ENCODE data around the gene P2RY4.
"Not testable (repeated sequence)": the region's sequence is repeated elsewhere in the genome, so short reads cannot be mapped to it uniquely, and the experiment has no call there.

P2RY4 gene

DNA sequence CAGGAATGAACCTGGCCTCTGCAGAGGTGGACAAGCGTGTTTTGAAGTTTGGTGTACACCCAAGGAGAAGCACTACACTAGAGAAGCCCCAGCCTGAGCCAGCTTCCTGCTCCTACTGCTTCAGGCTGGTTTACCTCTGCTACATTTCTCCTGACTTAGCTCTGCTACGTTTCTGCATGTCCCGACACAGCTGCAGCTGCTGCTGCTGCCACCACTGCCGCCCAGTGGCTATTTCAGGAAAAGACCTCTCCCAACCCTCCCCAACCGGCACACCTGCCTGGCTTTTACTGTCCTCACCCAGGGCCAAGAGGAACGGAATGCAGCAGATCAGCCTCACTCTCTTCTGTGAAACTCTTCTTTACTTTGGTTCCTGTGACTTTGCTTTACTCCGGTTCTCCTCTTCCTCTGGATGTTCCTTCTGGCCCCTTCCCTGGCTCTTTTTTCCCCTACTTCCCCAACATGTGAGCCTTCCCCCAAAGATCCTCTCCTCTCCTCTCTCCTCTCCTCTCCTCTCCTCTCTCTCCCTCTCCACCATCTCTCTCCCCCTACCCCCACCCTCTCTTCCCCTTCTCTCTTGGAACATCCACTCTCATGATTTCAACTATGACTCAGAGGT lies 3.1 kb upstream of the P2RY4 start:
- Mint-ChIP-seq H3K36me3 (ENCODE audit: insufficient read depth) (no peaks in the 10 kb centered on the region), H3K9me3 (no peaks in the 10 kb centered on the region), H3K4me3 (no peak overlapping the region), H3K4me1 (peaks cover 2% of the 10 kb centered on the region), H3K27ac (ENCODE audit: low read depth) (no peak overlapping the region), H3K27me3 (no peaks in the 10 kb centered on the region)
- ATAC-seq (replicated peaks; ENCODE audit: extremely low read depth, poor library complexity, severe bottlenecking) (no peak), DNase-seq (ENCODE audit: low spot score in 2 of 2) (no peak)

DNA sequence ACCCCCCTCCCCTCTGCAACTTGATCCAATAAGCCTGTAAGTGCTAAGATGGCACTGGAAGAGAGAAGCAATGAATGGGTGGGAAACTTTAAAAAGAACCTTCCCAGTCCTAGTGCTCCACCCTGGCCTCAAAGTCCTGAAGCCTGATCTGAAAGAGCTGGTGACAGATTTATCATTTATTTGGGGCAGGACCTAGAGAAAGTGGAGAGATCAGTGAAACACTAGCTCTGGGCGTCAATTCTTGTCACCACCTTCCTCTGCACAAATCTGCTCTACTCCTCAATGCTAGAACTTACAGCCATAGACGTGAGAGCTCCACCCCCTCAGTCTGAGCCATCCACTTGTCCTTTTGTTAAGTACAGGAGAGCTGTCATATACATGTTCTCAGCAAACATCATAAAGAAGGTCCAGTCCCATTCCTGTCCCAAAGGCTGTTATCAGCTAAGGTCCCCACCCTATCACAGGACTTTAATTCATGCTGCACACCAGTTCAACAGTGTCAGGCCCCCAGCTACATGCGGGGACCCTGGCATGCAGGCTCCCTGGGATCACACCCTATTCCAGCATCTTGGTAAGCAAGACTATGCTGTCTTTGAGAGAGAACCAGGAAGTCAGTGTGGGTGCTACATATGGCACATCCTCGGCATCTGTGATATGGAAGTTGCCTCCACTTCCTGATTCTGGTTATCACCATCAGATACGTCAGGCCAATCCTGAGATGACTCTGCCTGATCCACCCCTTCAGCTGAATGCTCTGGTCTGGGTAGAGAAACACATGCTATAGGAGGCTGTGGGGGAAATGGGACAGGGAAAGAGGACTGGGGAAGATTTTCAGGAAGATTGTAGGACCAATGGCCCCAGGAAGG lies 2.3 kb downstream of the P2RY4 start:
- DNase-seq (ENCODE audit: low spot score in 2 of 2) (no peak), ATAC-seq (replicated peaks; ENCODE audit: extremely low read depth, poor library complexity, severe bottlenecking) (no peak)
- peaks cover 5% of the 10 kb centered on the region for H3K4me1 Mint-ChIP-seq
- H3K27ac Mint-ChIP-seq (ENCODE audit: low read depth), result no peak overlapping the region
- H3K9me3 Mint-ChIP-seq, result no peaks in the 10 kb centered on the region
- no peaks in the 10 kb centered on the region for H3K27me3 Mint-ChIP-seq
- no peak overlapping the region for H3K4me3 Mint-ChIP-seq
- H3K36me3 Mint-ChIP-seq (ENCODE audit: insufficient read depth), result no peaks in the 10 kb centered on the region

DNA sequence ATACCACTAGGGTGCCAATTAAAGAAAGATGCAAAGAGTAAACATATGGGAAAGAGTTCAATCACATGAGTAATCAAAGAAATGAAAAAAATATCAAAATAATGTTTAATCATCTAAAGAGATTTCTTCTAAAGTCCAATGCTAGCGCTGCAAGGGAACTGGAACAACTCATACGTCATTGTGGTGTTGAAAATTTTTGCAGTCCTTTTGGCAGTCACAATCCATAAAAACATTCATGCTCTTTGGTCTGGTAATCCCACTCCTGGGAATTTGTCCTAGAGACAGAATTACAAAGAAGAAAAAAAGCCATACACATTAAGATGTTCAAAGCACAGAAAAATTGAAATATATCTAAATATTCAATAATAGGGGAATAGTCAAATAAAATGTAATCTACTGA lies 4.6 kb downstream of the P2RY4 start:
- peaks cover 5% of the 10 kb centered on the region for H3K4me1 Mint-ChIP-seq
- no peaks in the 10 kb centered on the region for H3K27me3 Mint-ChIP-seq
- DNase-seq (ENCODE audit: low spot score in 2 of 2), result no peak
- no peak for ATAC-seq (replicated peaks; ENCODE audit: extremely low read depth, poor library complexity, severe bottlenecking)
- H3K4me3 Mint-ChIP-seq, result no peak overlapping the region
- no peak overlapping the region for H3K27ac Mint-ChIP-seq (ENCODE audit: low read depth)
- no peaks in the 10 kb centered on the region for H3K9me3 Mint-ChIP-seq
- H3K36me3 Mint-ChIP-seq (ENCODE audit: insufficient read depth), result no peaks in the 10 kb centered on the region

DNA sequence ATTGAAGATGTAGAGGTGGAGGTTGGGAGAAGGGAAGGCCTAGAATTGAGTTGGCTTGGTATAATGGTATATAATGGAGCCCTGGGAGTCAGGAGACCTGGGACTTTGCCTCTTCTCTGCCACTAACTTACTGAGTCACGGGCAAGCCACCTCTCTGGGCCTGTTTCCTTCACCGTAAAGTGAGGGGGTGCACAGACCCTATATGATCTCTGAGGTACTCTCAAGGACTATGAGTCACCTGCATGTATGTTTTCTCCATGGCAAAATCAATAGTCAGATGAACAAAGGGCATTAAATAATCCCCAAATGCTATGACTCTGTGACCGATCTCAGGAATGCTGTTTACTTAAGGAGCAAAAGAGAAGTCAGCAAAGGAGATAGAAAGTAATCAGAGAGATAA lies 5.1 kb downstream of the P2RY4 start:
- no peak for ATAC-seq (replicated peaks; ENCODE audit: extremely low read depth, poor library complexity, severe bottlenecking)

DNA sequence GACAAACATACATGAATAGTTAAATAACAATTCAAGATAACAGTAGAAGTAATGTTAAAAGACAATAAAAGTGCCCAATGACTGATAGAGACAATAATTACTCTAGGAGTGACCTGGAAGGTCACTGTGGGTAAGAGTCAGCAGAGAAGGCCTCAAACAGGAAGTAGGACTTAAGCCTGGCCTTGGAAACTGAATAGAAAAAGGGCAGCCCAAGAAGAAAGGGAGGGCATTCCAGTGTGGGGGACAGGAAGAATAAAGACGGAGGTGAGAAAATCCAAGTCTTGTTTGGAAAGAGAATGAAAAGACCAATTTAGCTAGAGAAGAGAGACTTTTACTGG lies 6.0 kb downstream of the P2RY4 start:
- no peak overlapping the region for H3K27ac Mint-ChIP-seq (ENCODE audit: low read depth)
- no peak for ATAC-seq (replicated peaks; ENCODE audit: extremely low read depth, poor library complexity, severe bottlenecking)
- no peaks in the 10 kb centered on the region for H3K9me3 Mint-ChIP-seq
- H3K36me3 Mint-ChIP-seq (ENCODE audit: insufficient read depth), result no peaks in the 10 kb centered on the region
- no peaks in the 10 kb centered on the region for H3K27me3 Mint-ChIP-seq
- DNase-seq (ENCODE audit: low spot score in 2 of 2), result no peak
- peaks cover 5% of the 10 kb centered on the region for H3K4me1 Mint-ChIP-seq
- no peak overlapping the region for H3K4me3 Mint-ChIP-seq

More for the DNA sequence above, 5.1 kb downstream of the P2RY4 start:
- Mint-ChIP-seq H3K4me1 (peaks cover 5% of the 10 kb centered on the region), H3K27ac (ENCODE audit: low read depth) (no peak overlapping the region), H3K4me3 (no peak overlapping the region), H3K9me3 (no peaks in the 10 kb centered on the region), H3K36me3 (ENCODE audit: insufficient read depth) (no peaks in the 10 kb centered on the region), H3K27me3 (no peaks in the 10 kb centered on the region)
- no peak for DNase-seq (ENCODE audit: low spot score in 2 of 2)

DNA sequence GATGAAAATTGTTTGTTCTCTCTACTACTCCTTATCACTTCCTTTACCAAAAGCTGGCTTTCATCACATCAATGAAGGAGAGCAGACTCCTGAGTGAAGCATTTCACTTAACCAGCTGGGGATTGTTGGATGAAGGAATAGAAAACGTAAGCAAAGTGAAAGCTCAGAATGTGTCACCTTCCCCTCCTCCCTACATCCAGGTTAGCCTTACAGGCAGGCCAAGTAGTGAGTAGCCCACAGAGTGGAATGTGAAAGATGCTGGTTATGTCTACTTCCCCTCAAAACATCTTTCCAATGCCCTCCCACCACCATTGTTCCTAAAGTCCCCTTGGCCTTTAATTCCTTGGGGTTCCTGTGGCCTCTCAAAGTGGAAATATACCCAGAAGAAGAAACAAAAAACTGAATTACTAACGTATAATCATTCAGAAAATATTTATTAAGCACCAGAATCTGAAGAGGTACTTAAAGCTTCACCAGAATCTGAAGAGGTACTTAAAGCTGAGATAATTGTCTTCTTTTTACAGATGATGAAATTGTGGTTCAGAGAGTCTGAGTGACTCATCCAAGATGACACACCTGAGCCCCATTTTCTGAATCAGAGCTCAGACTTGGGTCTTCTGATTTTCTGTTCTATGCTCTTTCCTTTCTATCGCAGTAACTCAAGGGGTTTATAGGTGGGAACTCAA lies 6.5 kb downstream of the P2RY4 start:
- Mint-ChIP-seq H3K4me3 (no peak overlapping the region), H3K27ac (ENCODE audit: low read depth) (no peak overlapping the region), H3K4me1 (peaks cover 5% of the 10 kb centered on the region), H3K9me3 (no peaks in the 10 kb centered on the region), H3K27me3 (no peaks in the 10 kb centered on the region), H3K36me3 (ENCODE audit: insufficient read depth) (no peaks in the 10 kb centered on the region)
- no peak for DNase-seq (ENCODE audit: low spot score in 2 of 2)
- ATAC-seq (replicated peaks; ENCODE audit: extremely low read depth, poor library complexity, severe bottlenecking), result no peak

DNA sequence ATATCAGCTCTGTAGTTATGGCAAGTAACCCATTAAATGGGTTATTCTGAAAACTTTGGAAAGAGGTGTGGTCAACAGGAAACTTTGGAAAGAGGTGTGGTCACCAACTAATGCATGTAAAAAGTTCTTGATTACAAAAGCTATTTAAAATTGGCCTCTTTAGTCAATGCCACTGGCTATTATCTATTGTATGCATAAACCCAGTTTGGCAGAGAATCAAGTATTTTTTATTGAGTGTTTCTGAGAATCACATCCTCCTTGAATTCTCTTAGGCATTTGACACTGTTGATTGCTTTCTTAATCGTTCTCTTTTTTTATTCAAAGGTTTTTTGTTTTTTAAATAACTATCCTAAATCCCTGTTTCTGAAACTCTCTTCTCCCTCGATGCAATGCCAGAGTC lies 7.5 kb downstream of the P2RY4 start:
- DNase-seq (ENCODE audit: low spot score in 2 of 2), result no peak
- Mint-ChIP-seq H3K4me3 (no peak overlapping the region), H3K9me3 (no peaks in the 10 kb centered on the region), H3K36me3 (ENCODE audit: insufficient read depth) (no peaks in the 10 kb centered on the region), H3K27me3 (no peaks in the 10 kb centered on the region), H3K4me1 (no peaks in the 10 kb centered on the region), H3K27ac (ENCODE audit: low read depth) (no peak overlapping the region)
- ATAC-seq (replicated peaks; ENCODE audit: extremely low read depth, poor library complexity, severe bottlenecking), result no peak

DNA sequence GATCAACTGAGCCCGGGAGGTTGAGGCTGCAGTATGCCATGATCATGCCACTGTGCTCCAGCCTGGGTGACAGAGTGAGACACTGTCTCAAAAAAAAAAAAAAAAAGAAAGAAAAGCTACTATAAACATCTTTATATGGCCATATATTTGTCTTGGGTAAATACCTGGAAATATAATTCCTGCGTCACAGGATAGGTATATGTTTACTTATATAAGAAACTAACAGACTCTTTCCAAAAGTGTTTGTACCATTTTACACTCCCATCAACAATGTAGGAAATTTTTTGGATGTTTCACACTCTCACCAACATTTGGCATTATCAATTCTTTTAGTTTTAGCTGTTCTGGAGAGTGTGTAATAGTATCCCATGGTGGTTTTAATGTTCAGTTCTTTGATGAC lies 12.8 kb downstream of the P2RY4 start:
- DNase-seq (ENCODE audit: low spot score in 2 of 2), result no peak
- Mint-ChIP-seq H3K27me3 (no peaks in the 10 kb centered on the region), H3K9me3 (no peaks in the 10 kb centered on the region), H3K4me3 (no peak overlapping the region), H3K36me3 (ENCODE audit: insufficient read depth) (no peaks in the 10 kb centered on the region), H3K27ac (ENCODE audit: low read depth) (no peak overlapping the region), H3K4me1 (no peaks in the 10 kb centered on the region)
- no peak for ATAC-seq (replicated peaks; ENCODE audit: extremely low read depth, poor library complexity, severe bottlenecking)

DNA sequence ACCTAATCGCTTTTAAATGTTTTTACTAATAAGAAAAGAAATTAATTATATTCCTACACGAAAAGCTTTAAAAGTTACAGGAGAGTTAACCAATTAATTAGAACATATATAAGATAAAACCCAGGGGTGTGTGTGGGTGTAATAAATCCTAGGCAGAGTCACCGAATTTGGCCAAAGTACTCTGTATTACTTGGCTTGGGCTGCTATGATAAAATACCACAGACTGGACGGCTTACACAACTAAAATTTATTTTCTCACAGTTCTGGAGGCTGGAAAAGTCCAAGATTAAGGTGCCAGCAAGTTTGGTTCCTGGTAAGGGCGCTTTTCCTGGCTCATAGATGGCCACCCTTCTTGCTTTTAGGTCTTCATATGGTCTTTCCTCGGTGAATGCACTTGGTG lies 15.1 kb downstream of the P2RY4 start:
- Mint-ChIP-seq H3K36me3 (ENCODE audit: insufficient read depth) (no peaks in the 10 kb centered on the region), H3K27me3 (peaks cover 7% of the 10 kb centered on the region), H3K4me3 (no peak overlapping the region), H3K4me1 (no peaks in the 10 kb centered on the region), H3K9me3 (no peaks in the 10 kb centered on the region), H3K27ac (ENCODE audit: low read depth) (no peak overlapping the region)
- ATAC-seq (replicated peaks; ENCODE audit: extremely low read depth, poor library complexity, severe bottlenecking) (no peak), DNase-seq (ENCODE audit: low spot score in 2 of 2) (no peak)

DNA sequence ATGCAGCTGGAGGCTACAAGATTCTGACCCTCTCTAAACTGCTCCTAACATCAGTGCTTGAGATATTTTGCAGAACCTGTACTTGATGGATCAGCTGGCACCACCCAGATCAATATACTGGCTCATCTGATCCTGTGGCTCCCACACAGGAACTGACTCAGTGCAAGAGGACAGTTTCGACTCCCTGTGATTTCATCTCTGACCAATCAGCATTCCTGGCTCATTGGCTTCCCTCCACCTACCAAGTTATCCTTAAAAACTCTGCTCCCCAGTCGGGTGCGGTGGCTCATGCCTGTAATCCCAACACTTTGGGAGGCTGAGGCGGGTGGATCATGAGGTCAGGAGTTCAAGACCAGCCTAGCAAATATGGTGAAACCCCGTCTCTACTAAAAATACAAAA lies 16.4 kb downstream of the P2RY4 start:
- not testable (repeated sequence) for H3K27me3 Mint-ChIP-seq; H3K9me3 Mint-ChIP-seq; H3K4me1 Mint-ChIP-seq; ATAC-seq (replicated peaks; ENCODE audit: extremely low read depth, poor library complexity, severe bottlenecking); H3K27ac Mint-ChIP-seq (ENCODE audit: low read depth); H3K36me3 Mint-ChIP-seq (ENCODE audit: insufficient read depth); DNase-seq (ENCODE audit: low spot score in 2 of 2); H3K4me3 Mint-ChIP-seq

DNA sequence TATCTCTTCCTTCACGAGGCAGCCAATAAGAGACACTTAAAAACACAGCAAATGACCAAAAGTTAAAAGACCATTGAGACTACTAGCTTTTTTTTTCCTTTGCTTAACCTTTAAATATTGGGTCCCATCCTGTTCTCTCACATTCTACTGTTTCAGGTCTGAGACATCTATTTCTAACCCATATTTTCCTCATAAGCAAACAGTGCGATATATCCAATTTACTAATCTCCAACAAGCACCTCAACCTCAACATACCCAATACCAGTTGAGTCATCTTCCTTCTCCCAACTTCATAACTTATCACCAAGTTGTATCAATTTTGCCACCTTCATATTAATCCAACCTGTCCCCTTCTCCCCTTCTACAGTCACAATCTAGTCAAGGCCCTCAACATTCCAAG lies 18.5 kb downstream of the P2RY4 start:
- DNase-seq (ENCODE audit: low spot score in 2 of 2) (no peak), ATAC-seq (replicated peaks; ENCODE audit: extremely low read depth, poor library complexity, severe bottlenecking) (no peak)
- Mint-ChIP-seq H3K4me3 (no peak overlapping the region), H3K27me3 (peaks cover 7% of the 10 kb centered on the region), H3K27ac (ENCODE audit: low read depth) (no peak overlapping the region), H3K36me3 (ENCODE audit: insufficient read depth) (no peaks in the 10 kb centered on the region), H3K4me1 (no peaks in the 10 kb centered on the region), H3K9me3 (no peaks in the 10 kb centered on the region)

DNA sequence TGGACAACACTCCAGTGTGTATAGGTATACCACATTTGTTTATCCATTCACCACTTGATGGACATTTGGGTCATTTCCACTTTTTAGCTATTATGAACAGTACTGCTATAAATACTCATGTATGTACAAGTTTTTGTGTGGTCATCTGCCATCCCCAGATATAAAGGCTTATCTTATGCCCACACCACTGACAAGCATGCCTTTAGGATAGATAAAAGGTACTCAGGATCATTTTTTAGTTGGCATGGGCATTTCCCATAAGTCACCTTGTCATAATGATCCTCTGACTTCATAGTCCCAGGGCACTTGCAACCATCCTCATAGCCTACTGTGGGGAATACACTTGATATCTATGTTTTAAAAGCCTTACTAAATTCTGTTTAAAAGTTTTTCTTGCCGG lies 19.3 kb downstream of the P2RY4 start:
- Mint-ChIP-seq H3K27me3 (peaks cover 7% of the 10 kb centered on the region), H3K36me3 (ENCODE audit: insufficient read depth) (no peaks in the 10 kb centered on the region), H3K4me1 (no peaks in the 10 kb centered on the region), H3K9me3 (no peaks in the 10 kb centered on the region), H3K27ac (ENCODE audit: low read depth) (no peak overlapping the region), H3K4me3 (no peak overlapping the region)
- ATAC-seq (replicated peaks; ENCODE audit: extremely low read depth, poor library complexity, severe bottlenecking), result no peak
- DNase-seq (ENCODE audit: low spot score in 2 of 2), result no peak

DNA sequence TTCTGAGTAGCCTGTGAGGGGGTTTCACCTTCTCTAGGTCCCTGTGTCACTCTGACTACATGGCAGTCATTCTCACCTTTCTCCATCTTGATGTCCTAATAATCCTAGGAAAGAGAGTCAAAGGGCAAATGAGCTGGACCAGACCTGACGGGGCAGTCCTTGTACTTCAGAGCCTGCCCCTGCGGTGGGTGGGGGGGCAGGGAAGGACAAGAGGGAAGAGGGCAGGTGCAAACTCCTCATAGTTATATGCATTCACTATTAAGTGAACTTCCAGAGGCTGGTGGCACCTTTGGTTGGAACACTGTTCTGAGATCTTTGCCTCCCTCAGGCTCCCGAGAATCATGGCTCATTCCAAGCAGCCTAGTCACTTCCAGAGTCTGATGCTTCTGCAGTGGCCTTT lies 25.6 kb downstream of the P2RY4 start, which contains the start of gene AWAT1:
Gene AWAT1 (plus strand): TSS at position 301 of the 400 bp plus-strand sequence. CDS start 41 bp downstream, at position 342.
- Mint-ChIP-seq H3K4me1 (no peaks in the 10 kb centered on the region), H3K9me3 (no peaks in the 10 kb centered on the region), H3K4me3 (no peak within 1 kb of the TSS), H3K36me3 (ENCODE audit: insufficient read depth) (no peaks in the 10 kb centered on the region), H3K27ac (ENCODE audit: low read depth) (no peak within 1 kb of the TSS), H3K27me3 (no peaks in the 10 kb centered on the region)
- no peak for DNase-seq (ENCODE audit: low spot score in 2 of 2)
- ATAC-seq (replicated peaks; ENCODE audit: extremely low read depth, poor library complexity, severe bottlenecking), result no peak
